OCI-LY3 (cell line): ENCODE data around the gene SNED1.

Experiments used
- H2AFZ ChIP-seq: fragments of 200-600, 300-600 bp; shearing (Covaris generic); 2 replicates; pipeline ENCODE4 v1.6.0; 2014; ENCODE audit warnings: antibody characterized with exemption, low read depth, low read length
- H3K27ac ChIP-seq: fragments of 200-600, 300-600 bp; sonication (generic); 2 replicates; pipeline ENCODE4 v1.5.1; 2014; ENCODE audit warnings: mild to moderate bottlenecking, low read length, moderate library complexity, mixed read lengths
- H3K27me3 ChIP-seq: fragments of 200-600, 300-600 bp; sonication (generic); 2 replicates; pipeline ENCODE4 v1.6.1; 2014; ENCODE audit warnings: low read depth, low read length, mixed read lengths
- H3K36me3 ChIP-seq: fragments of 200-600, 300-600 bp; sonication (generic); replicated peaks from 2 replicates; pipeline ENCODE3; 2014; ENCODE audit warnings: low read depth, low read length, mixed read lengths
- H3K4me1 ChIP-seq: fragments of 300-600, 200-600 bp; sonication (generic); 2 replicates; pipeline ENCODE4 v1.6.1; 2014; ENCODE audit warnings: low read length, mixed read lengths
- H3K4me2 ChIP-seq: fragments of 200-600, 300-600 bp; sonication (generic); 2 replicates; pipeline ENCODE4 v1.6.1; 2014; ENCODE audit warnings: low read length, mixed read lengths
- H3K4me3 ChIP-seq: fragments of 300-600, 200-600 bp; sonication (generic); 2 replicates; pipeline ENCODE4 v1.5.1; 2014; ENCODE audit warnings: antibody characterized with exemption, mild to moderate bottlenecking, low read length, moderate library complexity
- H3K79me2 ChIP-seq: fragments of 300-600, 200-600 bp; shearing (Covaris generic); 2 replicates; pipeline ENCODE4 v1.6.1; 2014; ENCODE audit warnings: mild to moderate bottlenecking, low read length, mixed read lengths
- H3K9ac ChIP-seq: fragments of 300-600, 200-600 bp; shearing (Covaris generic); 2 replicates; pipeline ENCODE4 v1.6.0; 2014; ENCODE audit warnings: mild to moderate bottlenecking, low read length, moderate library complexity
- H3K9me3 ChIP-seq: fragments of 200-600, 300-600 bp; shearing (Covaris generic); 2 replicates; pipeline ENCODE4 v1.6.1; 2014; ENCODE audit warnings: low read length, mixed read lengths; ENCODE audit not compliant: insufficient read depth
- H4K20me1 ChIP-seq: fragments of 200-600, 300-600 bp; sonication (generic); 2 replicates; pipeline ENCODE4 v1.6.1; 2016; ENCODE audit warnings: low read length, mixed read lengths; ENCODE audit not compliant: insufficient read depth
- CTCF ChIP-seq: fragments of 200-600, 300-600 bp; sonication (generic); IDR thresholded peaks from 2 replicates; pipeline ENCODE4 v1.5.1; 2014; ENCODE audit warnings: antibody characterized with exemption, low read length, low read depth
- EZH2phosphoT487 ChIP-seq: fragments of 200-600 bp; shearing (Covaris generic); IDR thresholded peaks from 2 replicates; pipeline ENCODE4 v1.6.1; 2018; ENCODE audit warnings: antibody characterized with exemption, mixed run types, low read depth

SNED1 gene

GRCh38 chr2:241094172-241094571, 95.8 kb downstream of the SNED1 start:
- Histone ChIP-seq H3K4me3 (no peak overlapping the region), H3K36me3 (peaks cover 69% of the 10 kb centered on the region), H3K27ac (no peak overlapping the region), H4K20me1 (0 out of 2 replicates have a peak, but pooled peaks cover 2% of the 10 kb centered on the region), H3K4me2 (no peak overlapping the region), H3K27me3 (no peaks in the 10 kb centered on the region), H3K4me1 (peaks cover 39% of the 10 kb centered on the region), H3K9me3 (no peaks in the 10 kb centered on the region), H3K9ac (no peak overlapping the region), H2AFZ (no peak overlapping the region), H3K79me2 (peaks cover 63% of the 10 kb centered on the region)
- TF ChIP-seq CTCF = no peak
- no peak for TF ChIP-seq EZH2phosphoT487

GRCh38 chr2:241094924-241095420, 96.6 kb downstream of the SNED1 start:
- H3K36me3 ChIP-seq = peaks cover 72% of the 10 kb centered on the region
- H3K4me1 ChIP-seq = peaks cover 47% of the 10 kb centered on the region
- no peaks in the 10 kb centered on the region for H3K27me3 ChIP-seq
- no peak overlapping the region for H2AFZ ChIP-seq
- peaks cover 7% of the 10 kb centered on the region; the same call in 1 of the 2 replicates for H4K20me1 ChIP-seq
- TF ChIP-seq EZH2phosphoT487 (no peak), CTCF (no peak)
- peaks cover 71% of the 10 kb centered on the region for H3K79me2 ChIP-seq
- H3K27ac ChIP-seq = no peak overlapping the region
- no peaks in the 10 kb centered on the region for H3K9me3 ChIP-seq
- no peak overlapping the region for H3K4me3 ChIP-seq
- no peak overlapping the region for H3K9ac ChIP-seq
- no peak overlapping the region for H3K4me2 ChIP-seq

GRCh38 chr2:241095594-241096290, 97.3 kb downstream of the SNED1 start:
- 0 out of 2 replicates have a peak overlapping the region, but pooled peaks have one; percentile 68 for H3K4me2 ChIP-seq
- H3K36me3 ChIP-seq = peaks cover 73% of the 10 kb centered on the region
- no peak overlapping the region for H3K4me3 ChIP-seq
- H3K79me2 ChIP-seq = peaks cover 79% of the 10 kb centered on the region
- H3K27ac ChIP-seq = peak overlapping the region; percentile 87
- H3K27me3 ChIP-seq = no peaks in the 10 kb centered on the region
- no peak for TF ChIP-seq CTCF
- TF ChIP-seq EZH2phosphoT487 = no peak
- H4K20me1 ChIP-seq = peaks cover 7% of the 10 kb centered on the region; the same call in 1 of the 2 replicates
- H2AFZ ChIP-seq = no peak overlapping the region
- no peaks in the 10 kb centered on the region for H3K9me3 ChIP-seq
- H3K4me1 ChIP-seq = peaks cover 55% of the 10 kb centered on the region
- no peak overlapping the region; the same call in 1 of the 2 replicates for H3K9ac ChIP-seq

- H2AFZ ChIP-seq = no peak overlapping the region
- peak overlapping the region; percentile 53 for H3K4me3 ChIP-seq
- H3K4me2 ChIP-seq = peak overlapping the region; percentile 68
- peaks cover 91% of the 10 kb centered on the region for H3K79me2 ChIP-seq
- no peaks in the 10 kb centered on the region for H3K9me3 ChIP-seq
- H3K27ac ChIP-seq = peak overlapping the region; percentile 87
- TF ChIP-seq CTCF = no peak
- no peak for TF ChIP-seq EZH2phosphoT487
- H3K36me3 ChIP-seq = peaks cover 69% of the 10 kb centered on the region
- peaks cover 58% of the 10 kb centered on the region for H3K4me1 ChIP-seq
- peaks cover 7% of the 10 kb centered on the region; the same call in 1 of the 2 replicates for H4K20me1 ChIP-seq
- H3K9ac ChIP-seq = peak overlapping the region; percentile 63; the same call in 1 of the 2 replicates
- H3K27me3 ChIP-seq = no peaks in the 10 kb centered on the region
Observed at GRCh38 chr2:241096979-241097378, 98.6 kb downstream of the SNED1 start.
